Activated CD8-positive, alpha-beta memory T cell treated with anti-CD3 and anti-CD28 coated beads, Interleukin-2, amount 10 ng/mL, durations not matched to agents 7 days and 5 days (primary cell): ENCODE results near the gene LHPP. TPM values are rescaled to one million over a fixed set of nuclear protein-coding genes. Genes with fewer than 3 reads are reported as not detected.

Experiments used
- ATAC-seq: fragments of 150-1000 bp; cut with Tn5 transposase; one replicate; pipeline ENCODE4 v1.10.0; 2021; ENCODE audit warnings: moderate library complexity
- CTCF ChIA-PET: fragments of 350-600 bp; sonication (Branson Sonifier 250); formaldehyde crosslinking; loops from one replicate; lab custom pipeline; 2021; ENCODE audit warnings: antibody characterized with exemption; lab: Charles Lee
- DNase-seq: peaks from one replicate; pipeline ENCODE4 v3.0.0-alpha.2; 2020
- H3K27ac Mint-ChIP-seq: one replicate; pipeline ENCODE4 v1.8.0; 2021; ENCODE audit warnings: mild to moderate bottlenecking, mixed read lengths
- H3K27me3 Mint-ChIP-seq: one replicate; pipeline ENCODE4 v1.8.0; 2021; ENCODE audit warnings: mixed read lengths
- H3K36me3 Mint-ChIP-seq: one replicate; pipeline ENCODE4 v1.8.0; 2021; ENCODE audit warnings: mild to moderate bottlenecking, mixed read lengths
- H3K4me1 Mint-ChIP-seq: one replicate; pipeline ENCODE4 v1.8.0; 2021; ENCODE audit warnings: mixed read lengths
- H3K4me3 Mint-ChIP-seq: one replicate; pipeline ENCODE4 v1.8.0; 2021; ENCODE audit warnings: mild to moderate bottlenecking, moderate library complexity, mixed read lengths
- H3K9me3 Mint-ChIP-seq: one replicate; pipeline ENCODE4 v1.8.0; 2022; ENCODE audit warnings: low read depth, mixed read lengths
- total RNA-seq, 2 experiments: library from RNA; stranded (reverse); gene quantifications; one replicate each; pipeline ENCODE4 v1.2.3, GENCODE V29; 2021

The LHPP gene
- total RNA-seq, 2 experiments from 2014 or later, result 10.6 to 16.7 TPM

- Mint-ChIP-seq H3K27ac (no peak overlapping the region), H3K27me3 (no peaks in the 10 kb centered on the region), H3K4me3 (no peak overlapping the region), H3K36me3 (no peaks in the 10 kb centered on the region), H3K9me3 (no peaks in the 10 kb centered on the region), H3K4me1 (peaks cover 18% of the 10 kb centered on the region)
- DNase-seq (no peak), ATAC-seq (no peak)
- CTCF ChIA-PET, result no interaction called here
Observed at GRCh38 chr10:124468624-124469023, 7.0 kb downstream of the LHPP start.

GRCh38 chr10:124469956-124470484 is 8.4 kb downstream of the LHPP start:
- Mint-ChIP-seq H3K27ac (no peak overlapping the region), H3K4me3 (no peak overlapping the region), H3K4me1 (peaks cover 9% of the 10 kb centered on the region), H3K36me3 (no peaks in the 10 kb centered on the region), H3K27me3 (no peaks in the 10 kb centered on the region), H3K9me3 (no peaks in the 10 kb centered on the region)
- CTCF ChIA-PET, result no interaction called here
- peak; percentile 24 for ATAC-seq
- no peak for DNase-seq

GRCh38 chr10:124470544-124471434 is 9.2 kb downstream of the LHPP start:
- Mint-ChIP-seq H3K9me3 (no peaks in the 10 kb centered on the region), H3K27ac (no peak overlapping the region), H3K27me3 (no peaks in the 10 kb centered on the region), H3K36me3 (no peaks in the 10 kb centered on the region), H3K4me1 (peaks cover 2% of the 10 kb centered on the region), H3K4me3 (no peak overlapping the region)
- CTCF ChIA-PET, result no interaction called here
- DNase-seq (no peak), ATAC-seq (peak; percentile 34)

- H3K27ac Mint-ChIP-seq, result no peak overlapping the region
- CTCF ChIA-PET, result no interaction called here
- H3K9me3 Mint-ChIP-seq, result no peaks in the 10 kb centered on the region
- peaks cover 1% of the 10 kb centered on the region for H3K4me1 Mint-ChIP-seq
- ATAC-seq (no peak), DNase-seq (no peak)
- H3K27me3 Mint-ChIP-seq, result no peaks in the 10 kb centered on the region
- H3K4me3 Mint-ChIP-seq, result no peak overlapping the region
- H3K36me3 Mint-ChIP-seq, result no peaks in the 10 kb centered on the region
Observed at GRCh38 chr10:124472071-124472470, 10.4 kb downstream of the LHPP start.

- peaks cover 1% of the 10 kb centered on the region for H3K4me1 Mint-ChIP-seq
- ATAC-seq (no peak), DNase-seq (no peak)
- no peak overlapping the region for H3K4me3 Mint-ChIP-seq
- CTCF ChIA-PET, result interaction anchor here (0.8 to 1.6 kb wide), 4 partner anchors 11 to 69 kb away, joined by 3 to 6 read pairs (median 4); partner anchors contain the start of gene LHPP
- no peaks in the 10 kb centered on the region for H3K27me3 Mint-ChIP-seq
- H3K27ac Mint-ChIP-seq, result no peak overlapping the region
- H3K36me3 Mint-ChIP-seq, result no peaks in the 10 kb centered on the region
- H3K9me3 Mint-ChIP-seq, result no peaks in the 10 kb centered on the region
Observed at GRCh38 chr10:124473070-124473469, 11.4 kb downstream of the LHPP start.

GRCh38 chr10:124474514-124475070 is 13.0 kb downstream of the LHPP start:
- no peak for DNase-seq
- no peak overlapping the region for H3K4me3 Mint-ChIP-seq
- H3K4me1 Mint-ChIP-seq, result peaks cover 1% of the 10 kb centered on the region
- CTCF ChIA-PET, result interaction anchor here (0.6 to 1.1 kb wide), 2 partner anchors 21 to 65 kb away, joined by 3 read pairs; no protein-coding TSS in a partner anchor
- no peak for ATAC-seq
- no peaks in the 10 kb centered on the region for H3K27me3 Mint-ChIP-seq
- no peak overlapping the region for H3K27ac Mint-ChIP-seq
- no peaks in the 10 kb centered on the region for H3K9me3 Mint-ChIP-seq
- H3K36me3 Mint-ChIP-seq, result no peaks in the 10 kb centered on the region

- DNase-seq, result no peak
- Mint-ChIP-seq H3K4me1 (peaks cover 1% of the 10 kb centered on the region), H3K27ac (no peak overlapping the region), H3K27me3 (no peaks in the 10 kb centered on the region), H3K9me3 (no peaks in the 10 kb centered on the region), H3K4me3 (no peak overlapping the region), H3K36me3 (no peaks in the 10 kb centered on the region)
- CTCF ChIA-PET, result no interaction called here
- ATAC-seq, result no peak
Observed at GRCh38 chr10:124476043-124476725, 14.6 kb downstream of the LHPP start.

GRCh38 chr10:124477614-124478363 is 16.2 kb downstream of the LHPP start:
- Mint-ChIP-seq H3K9me3 (no peaks in the 10 kb centered on the region), H3K27ac (no peak overlapping the region), H3K27me3 (no peaks in the 10 kb centered on the region), H3K36me3 (no peaks in the 10 kb centered on the region), H3K4me1 (peaks cover 1% of the 10 kb centered on the region), H3K4me3 (no peak overlapping the region)
- ATAC-seq (no peak), DNase-seq (no peak)
- CTCF ChIA-PET, result no interaction called here

- H3K9me3 Mint-ChIP-seq, result no peaks in the 10 kb centered on the region
- H3K4me3 Mint-ChIP-seq, result no peak overlapping the region
- CTCF ChIA-PET, result no interaction called here
- H3K4me1 Mint-ChIP-seq, result peaks cover 1% of the 10 kb centered on the region
- no peaks in the 10 kb centered on the region for H3K27me3 Mint-ChIP-seq
- H3K36me3 Mint-ChIP-seq, result no peaks in the 10 kb centered on the region
- H3K27ac Mint-ChIP-seq, result no peak overlapping the region
- ATAC-seq, result no peak
- DNase-seq, result no peak
Observed at GRCh38 chr10:124478515-124478914, 16.9 kb downstream of the LHPP start.

GRCh38 chr10:124480860-124481259 is 19.2 kb downstream of the LHPP start:
- CTCF ChIA-PET, result no interaction called here
- no peaks in the 10 kb centered on the region for H3K4me1 Mint-ChIP-seq
- H3K27me3 Mint-ChIP-seq, result no peaks in the 10 kb centered on the region
- no peaks in the 10 kb centered on the region for H3K36me3 Mint-ChIP-seq
- no peak for ATAC-seq
- H3K27ac Mint-ChIP-seq, result no peak overlapping the region
- no peak for DNase-seq
- no peak overlapping the region for H3K4me3 Mint-ChIP-seq
- H3K9me3 Mint-ChIP-seq, result no peaks in the 10 kb centered on the region

GRCh38 chr10:124481717-124482116 is 20.1 kb downstream of the LHPP start:
- H3K27ac Mint-ChIP-seq, result no peak overlapping the region
- H3K9me3 Mint-ChIP-seq, result no peaks in the 10 kb centered on the region
- DNase-seq (no peak), ATAC-seq (no peak)
- CTCF ChIA-PET, result no interaction called here
- no peak overlapping the region for H3K4me3 Mint-ChIP-seq
- H3K4me1 Mint-ChIP-seq, result no peaks in the 10 kb centered on the region
- H3K36me3 Mint-ChIP-seq, result no peaks in the 10 kb centered on the region
- H3K27me3 Mint-ChIP-seq, result no peaks in the 10 kb centered on the region

GRCh38 chr10:124482236-124482800 is 20.7 kb downstream of the LHPP start:
- ATAC-seq (no peak), DNase-seq (no peak)
- Mint-ChIP-seq H3K4me3 (no peak overlapping the region), H3K9me3 (peaks cover 2% of the 10 kb centered on the region), H3K36me3 (peaks cover 3% of the 10 kb centered on the region), H3K27me3 (no peaks in the 10 kb centered on the region), H3K4me1 (no peaks in the 10 kb centered on the region), H3K27ac (no peak overlapping the region)
- CTCF ChIA-PET, result no interaction called here

GRCh38 chr10:124482876-124483275 is 21.3 kb downstream of the LHPP start:
- Mint-ChIP-seq H3K36me3 (peaks cover 4% of the 10 kb centered on the region), H3K27ac (no peak overlapping the region), H3K9me3 (peaks cover 2% of the 10 kb centered on the region), H3K4me1 (no peaks in the 10 kb centered on the region), H3K27me3 (no peaks in the 10 kb centered on the region), H3K4me3 (no peak overlapping the region)
- CTCF ChIA-PET, result no interaction called here
- no peak for ATAC-seq
- DNase-seq, result no peak
